Stimulated activated memory B cell treated with anti-CD40 and anti-IgM and Interleukin-4, amounts not matched to agents 10 μg/mL and 1 μg/mL and 100 μg/mL, for 72 hours (primary cell): ENCODE results near the gene ATP4B.

Source experiments
- ATAC-seq: fragments of 150-1000 bp; cut with Tn5 transposase; 2 replicates; pipeline ENCODE4 v1.10.0; 2021
- H3K27ac Mint-ChIP-seq: one replicate; pipeline ENCODE4 v1.8.0; 2022; ENCODE audit warnings: mild to moderate bottlenecking, mixed read lengths
- H3K27me3 Mint-ChIP-seq: one replicate; pipeline ENCODE4 v1.8.0; 2022; ENCODE audit warnings: mixed read lengths
- H3K36me3 Mint-ChIP-seq: one replicate; pipeline ENCODE4 v1.8.0; 2022; ENCODE audit warnings: mixed read lengths
- H3K4me1 Mint-ChIP-seq: one replicate; pipeline ENCODE4 v1.8.0; 2022; ENCODE audit warnings: mixed read lengths
- H3K4me3 Mint-ChIP-seq: one replicate; pipeline ENCODE4 v1.8.0; 2022; ENCODE audit warnings: mild to moderate bottlenecking, moderate library complexity, mixed read lengths
- H3K9me3 Mint-ChIP-seq: one replicate; pipeline ENCODE4 v1.8.0; 2022; ENCODE audit warnings: mixed read lengths

ATP4B gene

DNA sequence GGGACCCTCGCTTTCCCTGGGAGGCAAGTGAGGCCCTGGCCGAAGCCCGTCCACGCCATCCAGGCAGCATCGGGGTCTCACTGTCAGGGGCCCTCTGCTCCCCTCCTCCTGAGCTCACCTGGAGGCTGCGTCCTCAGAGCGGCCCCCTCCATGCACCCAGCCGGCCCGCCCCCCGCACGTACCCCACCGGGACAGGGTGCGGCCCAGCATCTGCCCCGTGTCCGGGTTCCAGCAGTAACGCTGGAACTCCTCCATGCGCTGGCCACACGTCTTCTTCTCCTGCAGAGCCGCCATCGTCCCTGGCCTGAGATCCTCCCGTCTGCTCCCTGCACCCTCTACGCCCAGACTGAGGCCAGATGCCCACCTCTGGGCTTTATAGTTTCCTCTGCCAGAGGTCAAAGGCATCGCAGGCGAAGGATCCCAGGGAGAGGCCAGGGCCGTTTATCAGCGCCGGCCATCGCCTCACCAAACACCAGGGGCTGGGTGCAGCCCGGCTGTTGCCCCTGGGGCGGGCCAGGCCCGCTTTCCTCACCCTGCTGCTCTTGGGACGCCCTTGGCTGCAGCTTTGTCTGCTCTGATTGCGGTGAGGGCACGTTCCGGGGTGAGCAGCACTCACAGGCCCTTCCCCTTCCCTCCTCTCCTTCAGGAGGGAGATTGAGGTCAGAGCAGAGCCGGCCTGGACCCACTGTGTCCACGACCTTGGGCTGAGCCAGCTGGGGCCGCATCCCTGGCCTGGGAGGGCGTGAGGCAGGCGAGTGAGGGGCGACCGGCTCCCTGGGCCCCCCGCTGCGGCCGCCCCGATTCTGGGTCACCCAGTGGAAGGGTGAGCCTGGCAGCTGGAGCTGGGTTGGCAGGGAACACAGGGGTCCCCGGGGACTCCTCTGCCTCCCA lies at the start of gene ATP4B:
ATP4B (minus strand) TSS at position 348 of the 891 bp plus-strand sequence; CDS start at position 294, 54 bp downstream.
- Mint-ChIP-seq H3K4me1 (no peaks in the 10 kb centered on the region), H3K4me3 (no peak within 1 kb of the TSS), H3K27me3 (peaks cover 19% of the 10 kb centered on the region), H3K36me3 (peaks cover 11% of the 10 kb centered on the region), H3K9me3 (peaks cover 7% of the 10 kb centered on the region), H3K27ac (no peak within 1 kb of the TSS)
- no peak for ATAC-seq

DNA sequence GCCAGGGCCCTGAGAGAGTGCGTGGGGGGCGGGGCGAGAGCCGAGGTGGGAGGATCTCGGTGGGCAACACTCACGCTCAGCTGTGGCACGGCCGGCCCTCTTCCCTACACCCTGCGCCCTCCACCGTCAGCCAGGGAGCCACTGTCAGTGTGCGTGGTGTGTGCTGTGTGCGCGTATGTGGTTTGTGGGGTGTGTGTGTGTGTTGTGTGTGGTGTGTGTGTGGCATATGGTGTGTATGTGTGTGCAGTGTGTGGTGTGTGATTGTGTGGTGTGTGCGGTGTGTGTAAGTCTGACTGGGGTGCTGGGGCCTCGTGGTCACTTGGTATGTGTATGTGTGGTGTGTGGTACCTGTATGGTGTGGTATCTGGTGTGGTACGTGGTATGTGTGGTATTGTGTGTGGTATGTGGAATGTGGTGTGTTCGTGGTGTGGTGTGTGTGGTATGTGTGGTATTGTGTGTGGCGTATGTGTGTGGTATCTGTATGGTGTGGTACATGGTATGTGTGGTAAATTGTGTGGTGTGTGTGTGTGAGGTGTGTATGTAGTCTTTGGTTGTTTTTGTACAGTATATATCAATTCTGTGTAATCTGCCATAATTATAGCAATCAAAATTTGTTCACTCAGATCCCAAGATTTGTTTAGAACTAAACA lies 14.1 kb upstream of the ATP4B start:
- Mint-ChIP-seq H3K36me3 (no peaks in the 10 kb centered on the region), H3K4me1 (no peaks in the 10 kb centered on the region), H3K27ac (no peak overlapping the region), H3K4me3 (no peak overlapping the region), H3K27me3 (peaks cover 40% of the 10 kb centered on the region), H3K9me3 (no peaks in the 10 kb centered on the region)
- no peak for ATAC-seq

DNA sequence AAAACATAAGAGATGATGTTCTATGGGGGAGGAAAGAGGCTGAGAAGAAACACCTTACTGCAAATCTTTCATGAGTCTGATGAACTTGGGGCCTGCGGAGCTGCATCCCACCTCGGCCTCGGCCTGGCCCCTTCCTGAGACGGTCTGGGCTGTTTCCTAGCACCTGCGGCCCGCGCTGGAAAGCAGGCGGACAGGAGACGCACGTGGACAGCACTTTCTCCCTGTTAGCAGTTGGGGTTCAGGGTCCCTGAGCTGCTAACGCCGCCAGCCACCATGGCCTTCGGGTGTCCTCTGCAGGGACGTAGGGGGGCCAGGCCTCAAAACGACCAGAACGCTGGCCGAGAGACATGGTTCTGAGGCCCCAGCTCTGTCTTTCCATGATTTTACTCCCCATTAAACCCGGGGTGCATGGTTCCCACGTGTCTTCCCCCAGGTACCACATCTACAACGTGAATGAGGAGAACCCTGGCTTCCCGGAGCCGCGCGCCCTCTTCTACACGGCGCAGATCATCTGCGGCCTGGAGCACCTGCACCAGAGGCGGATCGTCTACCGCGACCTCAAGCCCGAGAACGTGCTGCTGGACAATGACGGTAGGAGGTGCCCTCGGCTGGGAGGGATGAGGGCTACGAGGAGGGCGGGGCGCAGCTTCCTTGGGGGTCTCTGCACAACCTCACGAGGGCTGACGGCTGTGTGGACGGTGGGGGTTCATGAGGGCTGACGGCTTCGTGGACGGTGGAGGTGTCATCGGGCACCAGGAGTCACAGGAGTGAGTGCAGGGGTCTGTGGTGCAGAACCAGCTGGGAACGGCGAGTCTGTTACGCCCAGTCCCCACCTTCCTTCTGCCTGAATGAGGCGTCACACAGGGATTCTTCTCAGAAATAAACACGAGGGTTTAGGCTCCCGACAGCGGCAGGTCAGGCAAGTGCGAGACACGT lies 13.3 kb upstream of the ATP4B start:
- Mint-ChIP-seq H3K9me3 (no peaks in the 10 kb centered on the region), H3K36me3 (no peaks in the 10 kb centered on the region), H3K4me3 (no peak overlapping the region), H3K4me1 (no peaks in the 10 kb centered on the region), H3K27me3 (peaks cover 40% of the 10 kb centered on the region), H3K27ac (no peak overlapping the region)
- ATAC-seq: no peak

DNA sequence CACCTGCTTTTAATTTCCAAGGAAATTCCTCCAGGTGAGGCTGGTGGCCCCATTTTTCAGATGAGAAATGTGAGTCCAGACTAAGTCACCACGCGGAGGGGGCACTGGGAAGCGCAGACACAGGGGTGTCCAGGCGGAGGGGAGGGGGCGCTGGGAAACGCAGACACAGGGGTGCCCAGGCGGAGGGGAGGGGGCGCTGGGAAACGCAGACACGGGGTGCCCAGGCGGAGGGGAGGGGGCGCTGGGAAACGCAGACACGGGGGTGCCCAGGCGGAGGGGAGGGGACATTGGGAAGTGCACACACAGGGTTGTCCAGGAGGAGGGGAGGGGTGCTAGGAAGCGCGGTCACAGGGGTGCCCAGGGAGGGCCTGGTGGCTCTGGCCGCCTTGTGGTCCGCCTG lies 12.5 kb upstream of the ATP4B start:
- Mint-ChIP-seq H3K27me3 (peaks cover 40% of the 10 kb centered on the region), H3K36me3 (no peaks in the 10 kb centered on the region), H3K4me3 (no peak overlapping the region), H3K4me1 (no peaks in the 10 kb centered on the region), H3K9me3 (no peaks in the 10 kb centered on the region), H3K27ac (no peak overlapping the region)
- no peak for ATAC-seq

- H3K4me1 Mint-ChIP-seq: no peaks in the 10 kb centered on the region
- H3K27me3 Mint-ChIP-seq: peaks cover 40% of the 10 kb centered on the region
- no peaks in the 10 kb centered on the region for H3K36me3 Mint-ChIP-seq
- no peak for ATAC-seq
- no peaks in the 10 kb centered on the region for H3K9me3 Mint-ChIP-seq
- no peak overlapping the region for H3K27ac Mint-ChIP-seq
- H3K4me3 Mint-ChIP-seq: no peak overlapping the region
Observed at GRCh38 chr13:113669755-113670341, 11.8 kb upstream of the ATP4B start.

GRCh38 chr13:113669231-113669754 lies 11.3 kb upstream of the ATP4B start:
- no peaks in the 10 kb centered on the region for H3K36me3 Mint-ChIP-seq
- peaks cover 40% of the 10 kb centered on the region for H3K27me3 Mint-ChIP-seq
- no peak overlapping the region for H3K4me3 Mint-ChIP-seq
- no peaks in the 10 kb centered on the region for H3K4me1 Mint-ChIP-seq
- ATAC-seq: no peak
- H3K27ac Mint-ChIP-seq: no peak overlapping the region
- H3K9me3 Mint-ChIP-seq: no peaks in the 10 kb centered on the region

GRCh38 chr13:113668491-113668971 lies 10.5 kb upstream of the ATP4B start:
- no peak for ATAC-seq
- no peak overlapping the region for H3K4me3 Mint-ChIP-seq

DNA sequence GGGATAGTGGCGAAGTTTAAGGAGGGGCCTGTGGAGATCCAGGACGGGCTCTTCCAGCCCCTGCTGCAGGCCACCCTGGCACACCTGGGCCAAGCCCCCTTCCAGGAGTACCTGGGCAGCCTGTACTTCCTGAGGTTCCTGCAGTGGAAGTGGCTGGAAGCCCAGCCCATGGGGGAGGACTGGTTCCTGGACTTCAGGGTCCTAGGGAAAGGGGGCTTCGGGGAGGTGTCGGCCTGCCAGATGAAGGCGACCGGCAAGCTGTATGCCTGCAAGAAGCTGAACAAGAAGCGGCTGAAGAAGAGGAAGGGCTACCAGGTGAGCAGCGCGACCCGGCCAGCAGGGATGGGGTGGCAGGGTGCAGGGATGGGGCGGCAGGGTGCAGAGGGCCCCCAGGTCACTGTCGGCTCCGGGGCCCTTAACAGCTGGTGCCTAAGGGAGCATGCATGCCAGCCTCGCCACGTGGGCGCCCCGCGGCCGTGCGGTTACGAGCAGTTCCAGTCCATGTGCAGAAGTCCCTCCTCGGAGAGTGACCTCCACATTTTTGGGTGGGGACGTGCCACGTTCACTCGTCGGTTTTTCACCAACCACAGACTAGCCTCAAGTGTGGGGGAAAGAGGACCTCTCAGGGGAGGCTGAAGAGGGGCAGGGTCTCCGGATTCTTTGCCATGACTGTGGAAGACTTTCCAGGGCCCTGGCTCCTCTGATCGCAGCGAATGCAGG lies 9.9 kb upstream of the ATP4B start:
- H3K27ac Mint-ChIP-seq: no peak overlapping the region

More at GRCh38 chr13:113668491-113668971, 10.5 kb upstream of the ATP4B start:
- Mint-ChIP-seq H3K9me3 (no peaks in the 10 kb centered on the region), H3K4me1 (no peaks in the 10 kb centered on the region), H3K36me3 (no peaks in the 10 kb centered on the region), H3K27me3 (peaks cover 40% of the 10 kb centered on the region), H3K27ac (no peak overlapping the region)

DNA sequence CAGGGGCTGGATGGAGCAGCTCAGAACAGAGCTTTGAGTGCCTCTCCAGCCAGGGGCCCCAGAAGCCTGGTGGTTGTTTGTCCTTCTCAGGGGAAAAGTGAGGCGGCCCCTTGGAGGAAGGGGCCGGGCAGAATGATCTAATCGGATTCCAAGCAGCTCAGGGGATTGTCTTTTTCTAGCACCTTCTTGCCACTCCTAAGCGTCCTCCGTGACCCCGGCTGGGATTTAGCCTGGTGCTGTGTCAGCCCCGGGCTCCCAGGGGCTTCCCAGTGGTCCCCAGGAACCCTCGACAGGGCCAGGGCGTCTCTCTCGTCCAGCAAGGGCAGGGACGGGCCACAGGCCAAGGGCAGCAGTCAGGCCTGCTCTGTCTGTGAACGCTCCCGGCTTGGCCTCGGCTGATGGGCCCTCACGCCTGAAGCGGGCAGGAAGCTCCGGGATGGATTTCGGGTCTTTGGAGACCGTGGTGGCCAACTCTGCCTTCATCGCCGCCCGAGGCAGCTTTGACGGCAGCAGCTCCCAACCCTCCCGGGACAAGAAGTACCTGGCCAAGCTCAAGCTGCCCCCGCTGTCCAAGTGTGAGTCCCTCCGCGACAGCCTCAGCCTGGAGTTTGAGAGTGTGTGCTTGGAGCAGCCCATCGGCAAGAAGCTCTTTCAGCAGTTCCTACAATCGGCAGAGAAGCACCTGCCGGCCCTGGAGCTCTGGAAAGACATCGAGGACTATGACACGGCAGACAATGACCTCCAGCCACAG lies 9.1 kb upstream of the ATP4B start, which contains the start of gene GRK1:
GRK1 (plus strand) TSS at position 269 of the 751 bp plus-strand sequence; CDS start at position 437, 168 bp downstream.
- H3K9me3 Mint-ChIP-seq: no peaks in the 10 kb centered on the region
- H3K27ac Mint-ChIP-seq: no peak within 1 kb of the TSS
- ATAC-seq: no peak
- peaks cover 33% of the 10 kb centered on the region for H3K27me3 Mint-ChIP-seq
- no peaks in the 10 kb centered on the region for H3K36me3 Mint-ChIP-seq
- H3K4me1 Mint-ChIP-seq: no peaks in the 10 kb centered on the region
- no peak within 1 kb of the TSS for H3K4me3 Mint-ChIP-seq

More for the DNA sequence above, 9.9 kb upstream of the ATP4B start:
- Mint-ChIP-seq H3K4me3 (no peak overlapping the region), H3K9me3 (no peaks in the 10 kb centered on the region), H3K36me3 (no peaks in the 10 kb centered on the region), H3K27me3 (peaks cover 40% of the 10 kb centered on the region), H3K4me1 (no peaks in the 10 kb centered on the region)
- no peak for ATAC-seq

GRCh38 chr13:113666329-113666670 lies 8.3 kb upstream of the ATP4B start:
- Mint-ChIP-seq H3K4me3 (no peak overlapping the region), H3K27ac (no peak overlapping the region), H3K4me1 (no peaks in the 10 kb centered on the region), H3K9me3 (peaks cover 1% of the 10 kb centered on the region), H3K36me3 (peaks cover 2% of the 10 kb centered on the region), H3K27me3 (peaks cover 29% of the 10 kb centered on the region)
- no peak for ATAC-seq

GRCh38 chr13:113665597-113666328 lies 7.8 kb upstream of the ATP4B start:
- no peak overlapping the region for H3K4me3 Mint-ChIP-seq
- H3K4me1 Mint-ChIP-seq: no peaks in the 10 kb centered on the region
- peaks cover 7% of the 10 kb centered on the region for H3K36me3 Mint-ChIP-seq
- no peak overlapping the region for H3K27ac Mint-ChIP-seq
- peaks cover 32% of the 10 kb centered on the region for H3K27me3 Mint-ChIP-seq
- H3K9me3 Mint-ChIP-seq: peaks cover 5% of the 10 kb centered on the region
- ATAC-seq: no peak

GRCh38 chr13:113664751-113665596 lies 7.0 kb upstream of the ATP4B start:
- Mint-ChIP-seq H3K27me3 (peaks cover 28% of the 10 kb centered on the region), H3K27ac (no peak overlapping the region), H3K36me3 (peaks cover 11% of the 10 kb centered on the region), H3K9me3 (peaks cover 7% of the 10 kb centered on the region), H3K4me1 (no peaks in the 10 kb centered on the region), H3K4me3 (no peak overlapping the region)
- ATAC-seq: no peak
